Fibroblast of mammary gland (primary cell): Measurements from ENCODE around the gene PCDHGC4.

Experiments
- DNase-seq: peaks from one replicate; pipeline ENCODE4 v3.0.0-alpha.2; 2010; ENCODE audit warnings: low read depth
- H3K4me3 ChIP-seq: 2 replicates; pipeline ENCODE4 v1.5.1; 2011; ENCODE audit warnings: low read depth, mild to moderate bottlenecking, low read length, moderate library complexity; ENCODE audit not compliant: control insufficient read depth
- CTCF ChIP-seq: conservative IDR thresholded peaks from 2 replicates; pipeline ENCODE4 v1.5.1; 2011; ENCODE audit warnings: low read depth, low read length, inconsistent platforms; ENCODE audit not compliant: control insufficient read depth, insufficient read depth

The PCDHGC4 gene

GRCh38 chr5:141475625-141476131, 9.2 kb upstream of the PCDHGC4 start, which contains the start of gene PCDHGC3:
TSS of gene PCDHGC3 (plus strand) at chr5:141475966. CDS start at chr5:141476117, 151 bp downstream.
- peak; percentile 95 for DNase-seq
- TF ChIP-seq CTCF: no peak
- H3K4me3 ChIP-seq: peak within 1 kb of the TSS; percentile 93

DNA sequence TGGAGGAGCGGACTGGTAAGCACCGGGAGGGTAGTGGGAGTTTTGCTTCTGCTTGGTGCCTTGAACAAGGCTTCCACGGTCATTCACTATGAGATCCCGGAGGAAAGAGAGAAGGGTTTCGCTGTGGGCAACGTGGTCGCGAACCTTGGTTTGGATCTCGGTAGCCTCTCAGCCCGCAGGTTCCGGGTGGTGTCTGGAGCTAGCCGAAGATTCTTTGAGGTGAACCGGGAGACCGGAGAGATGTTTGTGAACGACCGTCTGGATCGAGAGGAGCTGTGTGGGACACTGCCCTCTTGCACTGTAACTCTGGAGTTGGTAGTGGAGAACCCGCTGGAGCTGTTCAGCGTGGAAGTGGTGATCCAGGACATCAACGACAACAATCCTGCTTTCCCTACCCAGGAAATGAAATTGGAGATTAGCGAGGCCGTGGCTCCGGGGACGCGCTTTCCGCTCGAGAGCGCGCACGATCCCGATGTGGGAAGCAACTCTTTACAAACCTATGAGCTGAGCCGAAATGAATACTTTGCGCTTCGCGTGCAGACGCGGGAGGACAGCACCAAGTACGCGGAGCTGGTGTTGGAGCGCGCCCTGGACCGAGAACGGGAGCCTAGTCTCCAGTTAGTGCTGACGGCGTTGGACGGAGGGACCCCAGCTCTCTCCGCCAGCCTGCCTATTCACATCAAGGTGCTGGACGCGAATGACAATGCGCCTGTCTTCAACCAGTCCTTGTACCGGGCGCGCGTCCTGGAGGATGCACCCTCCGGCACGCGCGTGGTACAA, 8.5 kb upstream of the PCDHGC4 start:
- no peak for TF ChIP-seq CTCF
- peak overlapping the region; percentile 93 for H3K4me3 ChIP-seq
- peak; percentile 82 for DNase-seq

- peak overlapping the region; percentile 93 for H3K4me3 ChIP-seq
- DNase-seq: no peak
Measured at GRCh38 chr5:141477044-141477575, 7.7 kb upstream of the PCDHGC4 start.

GRCh38 chr5:141477815-141478214, 7.0 kb upstream of the PCDHGC4 start:
- no peak for TF ChIP-seq CTCF
- peak overlapping the region; percentile 93 for H3K4me3 ChIP-seq
- DNase-seq: no peak

More at GRCh38 chr5:141477044-141477575, 7.7 kb upstream of the PCDHGC4 start:
- TF ChIP-seq CTCF: no peak

- H3K4me3 ChIP-seq: peak overlapping the region; percentile 93
- peak; percentile 51 for DNase-seq
- peak; percentile 27 for TF ChIP-seq CTCF
Measured at GRCh38 chr5:141478321-141478945, 6.4 kb upstream of the PCDHGC4 start.

GRCh38 chr5:141479776-141480175, 5.1 kb upstream of the PCDHGC4 start:
- peak; percentile 51 for DNase-seq
- H3K4me3 ChIP-seq: no peak overlapping the region
- no peak for TF ChIP-seq CTCF
